Activated naive CD8-positive, alpha-beta T cell treated with anti-CD3 and anti-CD28 coated beads, Interleukin-2, amount 50 U/mL, for 16 hours (primary cell): ENCODE results near the gene IL12RB1.
"Not testable (repeated sequence)": the region's sequence is repeated elsewhere in the genome, so short reads cannot be mapped to it uniquely, and the experiment has no call there.

Source experiments
- DNase-seq: peaks from one replicate; pipeline ENCODE4 v3.0.0-alpha.2; 2020; ENCODE audit warnings: low read depth, low spot score

IL12RB1 gene

GRCh38 chr19:18112989-18113478 lies 26.3 kb upstream of the IL12RB1 start:
- peak; percentile 51 for DNase-seq

DNA sequence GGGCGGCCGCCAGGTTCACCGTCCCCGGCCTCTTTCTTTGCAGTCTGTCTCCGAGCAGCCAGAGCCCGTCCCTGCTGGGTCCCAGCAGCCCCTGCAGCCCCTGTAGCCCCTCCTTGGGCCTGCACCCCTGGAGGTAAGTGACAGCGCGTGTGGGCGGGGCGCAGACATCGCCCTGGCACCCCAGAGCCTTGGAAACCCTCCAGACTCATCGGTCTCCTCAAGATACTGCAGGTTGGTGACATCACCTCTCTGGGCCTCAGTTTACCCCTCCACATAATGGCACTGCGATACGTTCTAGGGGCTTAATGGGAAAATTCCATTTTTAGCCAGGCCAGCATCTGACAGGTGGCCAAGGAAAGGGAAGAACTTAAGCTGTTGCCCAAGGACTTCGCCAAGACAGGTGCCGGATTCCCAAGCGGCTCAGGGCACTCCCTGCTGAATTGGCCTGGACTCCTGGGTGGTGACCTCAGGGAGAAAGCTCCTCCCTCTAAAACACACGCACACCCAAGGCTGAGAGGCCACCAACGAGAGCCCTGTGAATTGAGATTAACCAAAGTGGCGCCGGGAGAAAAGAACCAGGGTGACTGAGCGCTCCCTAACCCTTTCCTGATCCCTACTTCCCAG lies 24.0 kb upstream of the IL12RB1 start:
- no peak for DNase-seq

- no peak for DNase-seq
Measured at GRCh38 chr19:18109733-18110608, 23.2 kb upstream of the IL12RB1 start.

DNA sequence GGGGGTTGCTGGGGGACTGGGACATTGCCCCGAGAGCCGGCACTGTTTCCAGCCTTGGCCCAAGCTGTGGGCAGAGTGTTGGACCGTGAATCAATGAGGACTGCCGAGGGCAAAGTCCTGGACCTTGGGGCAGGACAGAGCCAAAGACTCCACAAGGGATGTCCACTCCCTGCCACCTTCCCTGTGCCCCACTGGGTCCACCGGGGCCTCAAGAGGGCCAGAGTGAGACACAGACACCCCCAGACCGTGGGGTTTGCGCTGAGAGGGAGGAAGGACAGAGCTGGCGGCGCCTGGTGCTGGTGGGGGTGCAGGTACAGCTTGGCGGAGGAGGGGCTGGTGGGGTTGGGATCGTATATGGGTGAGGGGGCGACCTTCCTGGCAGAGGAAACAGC lies 22.6 kb upstream of the IL12RB1 start:
- no peak for DNase-seq

DNA sequence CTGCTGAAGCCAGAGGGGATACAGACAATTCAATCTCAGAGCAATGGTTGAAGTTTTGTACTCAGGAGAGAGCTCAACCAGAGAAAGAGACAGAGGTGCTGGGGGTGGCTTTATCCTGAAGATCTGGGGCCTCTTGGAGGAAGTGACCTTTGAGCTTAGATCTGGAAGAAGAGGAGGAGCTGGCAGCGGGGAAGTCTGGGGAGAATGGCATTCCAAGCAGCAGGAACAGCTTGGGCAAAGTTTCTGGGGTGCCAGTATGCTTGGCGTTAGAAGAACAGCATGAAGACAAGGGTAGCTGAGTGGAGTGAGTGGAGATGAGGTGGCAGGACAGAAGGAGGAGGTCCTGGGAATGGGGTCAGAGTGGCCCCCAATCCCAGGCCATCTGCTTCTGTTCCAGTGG lies 22.2 kb upstream of the IL12RB1 start:
- no peak for DNase-seq

GRCh38 chr19:18107235-18107634 lies 20.5 kb upstream of the IL12RB1 start:
- DNase-seq, result no peak

GRCh38 chr19:18105259-18105658 lies 18.5 kb upstream of the IL12RB1 start:
- not testable (repeated sequence) for DNase-seq

DNA sequence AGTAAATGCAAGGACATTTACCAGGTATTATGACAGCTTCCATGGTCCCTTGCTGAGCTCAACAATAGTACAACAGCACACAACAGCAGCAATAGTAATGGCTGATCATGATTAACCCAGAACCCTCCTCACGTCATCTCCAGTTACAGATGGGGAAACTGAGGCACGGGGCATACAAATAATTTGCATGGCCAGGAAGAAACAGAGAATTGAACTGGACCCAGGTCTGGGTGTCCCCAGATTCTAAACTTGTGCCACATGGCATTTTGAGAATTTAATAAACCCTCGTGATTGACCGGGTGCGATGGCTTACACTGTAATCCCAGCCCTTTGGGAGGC lies 18.0 kb upstream of the IL12RB1 start:
- no peak for DNase-seq

GRCh38 chr19:18102916-18103542 lies 16.3 kb upstream of the IL12RB1 start:
- no peak for DNase-seq

- DNase-seq, result no peak
Measured at GRCh38 chr19:18101268-18101667, 14.5 kb upstream of the IL12RB1 start.

- no peak for DNase-seq
Measured at GRCh38 chr19:18100710-18101109, 14.0 kb upstream of the IL12RB1 start.

DNA sequence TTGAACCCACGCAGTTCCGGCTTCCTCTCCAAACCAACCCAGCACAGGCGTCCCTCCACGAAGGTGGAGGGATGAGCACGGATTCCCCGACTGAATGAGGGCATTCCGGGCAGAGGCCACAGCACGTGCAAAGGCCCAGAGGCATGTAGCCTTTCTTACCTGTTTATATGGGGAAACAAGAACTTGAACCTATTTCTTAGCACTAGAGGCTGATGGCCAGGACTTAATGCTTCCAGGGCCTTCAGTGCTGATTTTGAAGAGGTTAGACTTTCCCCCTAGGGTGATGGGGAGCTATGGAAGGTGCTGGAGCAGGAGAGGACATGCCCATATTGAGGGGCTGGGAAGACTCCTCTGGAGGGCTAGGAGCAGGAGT lies 12.9 kb upstream of the IL12RB1 start:
- DNase-seq, result no peak

DNA sequence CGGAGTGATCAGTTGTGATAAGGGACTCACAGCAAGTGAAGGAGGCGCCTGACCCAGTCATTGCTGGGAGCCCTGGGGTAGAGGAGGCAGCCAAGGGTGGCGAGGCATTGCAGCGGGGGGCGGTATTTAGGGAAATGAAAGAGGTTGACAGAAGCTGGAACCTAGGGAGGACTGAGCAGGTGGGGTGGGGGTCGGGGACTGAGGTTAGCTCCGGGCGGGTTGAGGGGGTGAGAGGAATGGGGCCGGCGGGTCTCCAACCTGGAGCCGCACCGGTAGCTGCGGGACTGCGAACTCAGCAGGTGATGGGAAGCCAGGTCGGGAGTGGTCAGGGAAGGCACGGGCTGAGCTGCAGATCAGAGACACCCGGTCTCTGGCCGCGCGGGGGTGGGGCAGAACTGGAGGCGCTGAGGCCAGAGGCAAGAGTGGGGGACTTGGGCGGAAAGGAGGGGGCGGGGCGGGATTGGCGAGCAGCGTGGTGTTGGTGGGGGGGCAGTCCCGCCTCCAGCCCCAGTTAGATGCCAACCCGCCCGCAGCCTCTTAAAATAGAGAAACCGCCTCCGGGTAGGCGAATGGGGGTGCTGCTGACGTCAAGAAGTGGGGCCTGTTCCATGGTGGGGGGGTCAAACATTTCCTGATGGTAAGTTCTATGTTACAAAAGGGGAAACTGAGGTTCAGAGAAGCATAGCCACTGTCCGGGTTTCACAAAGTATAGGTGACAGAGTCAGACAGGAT lies 12.3 kb upstream of the IL12RB1 start:
- no peak for DNase-seq

- DNase-seq, result no peak
Measured at GRCh38 chr19:18097993-18098890, 11.5 kb upstream of the IL12RB1 start.

DNA sequence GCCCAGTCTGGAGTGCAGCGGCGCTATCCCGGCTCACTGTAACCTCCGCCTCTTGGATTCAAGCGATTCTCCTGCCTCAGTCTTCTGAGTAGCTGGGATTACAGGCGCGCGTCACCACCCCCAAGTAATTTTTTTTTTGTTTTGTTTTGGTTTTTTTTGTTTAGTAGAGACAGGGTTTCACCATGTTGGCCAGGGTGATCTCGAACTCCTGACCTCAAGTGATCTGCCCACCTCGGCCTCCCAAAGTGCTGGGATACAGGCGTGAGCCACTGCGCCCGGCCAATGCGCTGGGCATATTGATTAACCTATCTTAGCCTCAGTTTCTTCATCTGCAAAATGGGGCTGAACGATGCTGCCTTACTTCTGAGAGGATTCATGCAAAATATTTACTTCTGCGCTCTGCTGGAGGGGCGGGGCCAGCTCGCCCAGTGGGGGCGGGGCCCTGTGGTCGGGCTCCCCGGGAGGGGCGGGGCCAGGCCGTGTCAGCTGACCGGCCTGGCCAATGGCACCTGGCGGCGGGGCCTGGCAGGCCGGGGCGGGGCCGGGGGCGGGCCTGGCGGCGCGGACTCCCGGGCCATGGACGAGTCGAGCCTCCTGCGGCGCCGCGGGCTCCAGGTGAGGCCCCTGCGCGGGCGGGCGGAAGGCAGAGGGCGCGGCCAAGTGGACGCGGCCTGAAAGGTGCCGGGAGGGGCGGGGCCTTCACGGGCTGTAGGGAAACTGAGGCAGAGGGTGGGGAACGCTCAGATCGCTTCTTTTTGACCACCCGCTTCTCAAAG lies 10.7 kb upstream of the IL12RB1 start, which contains the start of gene MAST3:
Gene MAST3, plus strand, starts transcription at position 562 of the 776 bp plus-strand sequence. Its CDS starts 15 bp downstream, at position 577.
- peak; percentile 78 for DNase-seq

GRCh38 chr19:18096258-18096657 lies 9.5 kb upstream of the IL12RB1 start:
- DNase-seq, result no peak

DNA sequence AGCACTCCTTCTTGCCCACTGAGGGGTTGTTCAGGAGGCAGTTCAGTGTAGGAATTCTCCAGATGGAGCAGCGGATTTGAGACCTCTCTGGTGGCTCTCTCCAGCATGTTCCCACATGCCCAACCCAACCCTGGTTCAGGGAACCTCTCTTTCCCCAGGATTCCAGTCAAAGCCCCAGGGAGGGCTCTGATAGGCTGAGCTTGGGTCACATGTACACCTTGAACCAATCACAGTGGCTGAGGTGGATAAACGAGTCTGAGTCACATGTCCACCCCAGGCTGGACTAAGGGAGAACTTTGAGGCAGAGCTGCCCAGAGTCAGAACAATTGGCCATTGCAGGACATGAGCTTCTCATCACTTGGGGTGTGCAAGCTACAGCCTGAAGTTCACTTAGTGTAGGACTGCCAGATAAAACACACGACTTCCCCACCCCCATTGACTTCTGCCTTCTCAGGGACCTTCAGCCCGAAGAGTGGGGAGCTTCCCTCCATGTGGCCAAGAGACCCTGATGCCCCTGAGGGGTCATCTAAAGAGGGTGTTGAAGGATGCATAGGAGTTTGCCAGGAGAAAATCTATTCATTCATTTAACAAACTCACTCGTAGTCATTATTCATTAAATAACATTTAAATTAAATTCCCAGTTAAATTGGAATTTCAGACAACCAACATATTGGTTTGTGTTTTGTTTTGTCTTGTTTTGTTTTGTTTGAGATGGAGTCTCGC lies 6.9 kb upstream of the IL12RB1 start:
- no peak for DNase-seq

DNA sequence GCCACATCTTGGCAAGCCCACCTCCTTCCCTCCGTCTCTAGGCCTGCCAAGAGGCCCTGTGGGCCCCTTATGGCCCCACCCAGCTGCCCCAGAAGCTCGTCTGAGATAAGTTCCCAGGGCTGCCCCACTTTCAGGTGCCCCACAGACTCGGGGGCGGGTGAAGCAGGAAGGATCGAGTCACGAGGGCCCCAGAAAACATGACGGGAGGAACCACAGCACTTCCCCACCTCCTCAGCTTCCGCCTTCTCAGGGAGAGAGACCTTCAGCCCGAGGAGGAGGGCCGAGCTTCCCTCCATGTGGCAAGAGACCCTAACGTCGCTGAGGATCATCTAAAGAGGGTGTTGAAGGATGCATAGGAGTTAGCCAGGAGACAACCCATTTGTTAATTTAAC lies 4.5 kb upstream of the IL12RB1 start:
- DNase-seq, result peak; percentile 52

DNA sequence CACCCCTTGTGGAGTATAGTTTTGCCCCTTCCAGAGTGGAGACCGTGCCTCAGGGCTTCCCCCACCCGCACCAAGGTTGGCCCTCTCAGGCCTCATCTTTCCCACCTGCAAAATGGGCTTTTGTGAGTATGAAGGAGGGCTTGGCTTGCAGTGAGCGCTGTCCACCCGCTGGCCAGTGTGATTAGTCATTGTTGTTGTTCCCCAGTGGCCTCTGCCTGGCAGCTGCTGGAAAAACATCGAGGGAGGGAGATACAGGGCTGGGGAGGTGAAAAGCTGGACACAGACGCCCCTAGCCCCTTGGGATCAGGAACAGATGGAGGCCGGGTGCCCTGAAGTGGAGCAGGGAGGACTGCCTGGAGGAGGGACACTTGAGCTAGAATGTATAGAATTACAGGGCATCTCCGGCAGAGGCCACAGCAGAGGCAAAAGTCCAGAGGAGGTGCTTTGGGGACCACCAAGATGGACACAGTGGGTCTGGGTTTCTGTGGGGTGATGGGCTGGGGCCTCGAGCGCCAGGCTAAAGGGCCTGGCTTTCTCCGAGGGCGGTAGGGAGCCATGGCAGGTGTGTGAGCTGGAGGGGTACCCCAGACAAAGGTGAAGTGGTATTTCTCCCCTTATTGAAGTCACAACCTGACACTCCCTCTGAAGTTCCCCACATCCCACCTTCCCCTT lies 3.9 kb upstream of the IL12RB1 start:
- DNase-seq, result no peak
